ENCODE measurements around the gene PROM2. TPM values are rescaled to one million over a fixed set of nuclear protein-coding genes. Genes with fewer than 3 reads are reported as not detected.

Gene PROM2
- total and polyA plus RNA-seq, 4 donors = 0.11 to 1.1 (median 0.24) TPM

DNA sequence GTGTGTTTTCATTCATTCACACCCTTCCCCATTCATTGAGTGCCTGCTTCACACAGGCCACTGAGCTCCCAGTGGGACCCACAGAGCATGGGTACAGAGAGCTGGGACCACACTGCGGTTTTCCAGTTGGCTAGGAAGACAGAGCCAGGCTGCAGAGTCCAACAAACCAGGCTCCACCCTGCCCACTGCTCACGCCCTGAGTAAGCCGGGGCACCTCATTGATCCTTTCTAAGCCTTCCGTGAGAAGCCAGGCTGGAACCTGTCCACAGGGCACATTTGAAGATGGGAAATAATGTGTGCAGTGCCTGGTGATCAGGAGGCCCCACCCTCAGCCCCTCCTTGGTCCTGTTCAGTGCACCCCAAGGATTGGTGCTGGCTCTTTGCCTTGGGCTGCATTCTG, 36.4 kb downstream of the PROM2 start:
- no peaks in the 10 kb centered on the region for H3K9me3 ChIP-seq (ENCODE audit: control insufficient read depth in 4 of 4, low read length in 3 of 4)
- H3K27me3 ChIP-seq (ENCODE audit: control insufficient read depth in 4 of 4, insufficient read depth in 4 of 4, low read length in 3 of 4) = no peaks in the 10 kb centered on the region
- no peak overlapping the region for H3K4me3 ChIP-seq (ENCODE audit: low read depth in 1 of 3, low read length in 3 of 3)
- DNase-seq (ENCODE audit: low spot score) = no peak
- peaks cover 0 to 7% (median 6%) of the 10 kb centered on the region in 4 donors for H3K4me1 ChIP-seq (ENCODE audit: control insufficient read depth in 4 of 4, insufficient read depth in 4 of 4, low read length in 3 of 4)
- 61% methylated on average over 4 of the region's 4 CpGs for WGBS
- no peak overlapping the region for H3K9ac ChIP-seq (ENCODE audit: low read depth in 1 of 2, low read length in 2 of 2)
- H3K36me3 ChIP-seq (ENCODE audit: control insufficient read depth in 4 of 4, insufficient read depth in 3 of 4, low read depth in 1 of 4, low read length in 3 of 4) = no peaks in the 10 kb centered on the region
- TF ChIP-seq NR2F2 (IDR thresholded peaks at IDR 0.05) = no peak
- no peak for TF ChIP-seq HNF4A (conservative IDR thresholded peaks at IDR 0.05)
- no peak for TF ChIP-seq TAF1 (conservative IDR thresholded peaks at IDR 0.05)
- TF ChIP-seq JUND (IDR thresholded peaks at IDR 0.05) = no peak
- H3K27ac ChIP-seq (ENCODE audit: low read depth in 1 of 2, low read length in 2 of 2) = no peak overlapping the region

- Histone ChIP-seq H3K27ac (ENCODE audit: low read depth in 1 of 2, low read length in 2 of 2) (no peak overlapping the region), H3K9me3 (ENCODE audit: control insufficient read depth in 4 of 4, low read length in 3 of 4) (no peaks in the 10 kb centered on the region), H3K36me3 (ENCODE audit: control insufficient read depth in 4 of 4, insufficient read depth in 3 of 4, low read depth in 1 of 4, low read length in 3 of 4) (no peaks in the 10 kb centered on the region), H3K9ac (ENCODE audit: low read depth in 1 of 2, low read length in 2 of 2) (no peak overlapping the region), H3K4me3 (ENCODE audit: low read depth in 1 of 3, low read length in 3 of 3) (no peak overlapping the region), H3K27me3 (ENCODE audit: control insufficient read depth in 4 of 4, insufficient read depth in 4 of 4, low read length in 3 of 4) (no peaks in the 10 kb centered on the region), H3K4me1 (ENCODE audit: control insufficient read depth in 4 of 4, insufficient read depth in 4 of 4, low read length in 3 of 4) (no peaks in the 10 kb centered on the region)
- DNase-seq (ENCODE audit: low spot score) = no peak
- no peak for TF ChIP-seq ZBTB33 (IDR thresholded peaks at IDR 0.05)
- TF ChIP-seq TAF1 (conservative IDR thresholded peaks at IDR 0.05) = no peak
- no peak for TF ChIP-seq MAX (IDR thresholded peaks at IDR 0.05)
- TF ChIP-seq HNF4A (conservative IDR thresholded peaks at IDR 0.05) = no peak
- no peak for TF ChIP-seq FOXA2 (IDR thresholded peaks at IDR 0.05)
- no peak for TF ChIP-seq EGR1 (IDR thresholded peaks at IDR 0.05; ENCODE audit: low read depth in 2 of 2)
- TF ChIP-seq NR2F2 (IDR thresholded peaks at IDR 0.05) = no peak
- TF ChIP-seq YY1 (IDR thresholded peaks at IDR 0.05) = no peak
- no peak for TF ChIP-seq RAD21 (IDR thresholded peaks at IDR 0.05)
- TF ChIP-seq REST (IDR thresholded peaks at IDR 0.05) = no peak
- TF ChIP-seq, protein P1, sequence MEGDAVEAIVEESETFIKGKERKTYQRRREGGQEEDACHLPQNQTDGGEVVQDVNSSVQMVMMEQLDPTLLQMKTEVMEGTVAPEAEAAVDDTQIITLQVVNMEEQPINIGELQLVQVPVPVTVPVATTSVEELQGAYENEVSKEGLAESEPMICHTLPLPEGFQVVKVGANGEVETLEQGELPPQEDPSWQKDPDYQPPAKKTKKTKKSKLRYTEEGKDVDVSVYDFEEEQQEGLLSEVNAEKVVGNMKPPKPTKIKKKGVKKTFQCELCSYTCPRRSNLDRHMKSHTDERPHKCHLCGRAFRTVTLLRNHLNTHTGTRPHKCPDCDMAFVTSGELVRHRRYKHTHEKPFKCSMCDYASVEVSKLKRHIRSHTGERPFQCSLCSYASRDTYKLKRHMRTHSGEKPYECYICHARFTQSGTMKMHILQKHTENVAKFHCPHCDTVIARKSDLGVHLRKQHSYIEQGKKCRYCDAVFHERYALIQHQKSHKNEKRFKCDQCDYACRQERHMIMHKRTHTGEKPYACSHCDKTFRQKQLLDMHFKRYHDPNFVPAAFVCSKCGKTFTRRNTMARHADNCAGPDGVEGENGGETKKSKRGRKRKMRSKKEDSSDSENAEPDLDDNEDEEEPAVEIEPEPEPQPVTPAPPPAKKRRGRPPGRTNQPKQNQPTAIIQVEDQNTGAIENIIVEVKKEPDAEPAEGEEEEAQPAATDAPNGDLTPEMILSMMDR (IDR thresholded peaks at IDR 0.05; ENCODE audit: low read depth, low read length, missing input control) = no peak
- TF ChIP-seq HNF4G (IDR thresholded peaks at IDR 0.05) = no peak
- no peak for TF ChIP-seq GABPA (IDR thresholded peaks at IDR 0.05 in 1 of 2, conservative IDR thresholded peaks at IDR 0.05 in 1 of 2)
- no peak for TF ChIP-seq FOXA1 (IDR thresholded peaks at IDR 0.05)
- no peak for TF ChIP-seq RXRA (IDR thresholded peaks at IDR 0.05)
- 84% methylated on average over 26 of the region's 26 CpGs for WGBS
Measured at GRCh38 chr2:95311815-95312542, 37.7 kb downstream of the PROM2 start.

Data from liver (tissue), 9 donors.